Hair follicular keratinocyte (primary cell): ENCODE measurements around the gene BHLHE23. TPM values are rescaled to one million over a fixed set of nuclear protein-coding genes. Genes with fewer than 3 reads are reported as not detected.

Source experiments
- total RNA-seq: library from RNA; depleted of rRNA; stranded (reverse); fragments of >200 nt; gene quantifications from 2 replicates; pipeline ENCODE4 v1.2.3, GENCODE V29; 2015

The BHLHE23 gene
- not detected in 2 replicates for total RNA-seq

DNA sequence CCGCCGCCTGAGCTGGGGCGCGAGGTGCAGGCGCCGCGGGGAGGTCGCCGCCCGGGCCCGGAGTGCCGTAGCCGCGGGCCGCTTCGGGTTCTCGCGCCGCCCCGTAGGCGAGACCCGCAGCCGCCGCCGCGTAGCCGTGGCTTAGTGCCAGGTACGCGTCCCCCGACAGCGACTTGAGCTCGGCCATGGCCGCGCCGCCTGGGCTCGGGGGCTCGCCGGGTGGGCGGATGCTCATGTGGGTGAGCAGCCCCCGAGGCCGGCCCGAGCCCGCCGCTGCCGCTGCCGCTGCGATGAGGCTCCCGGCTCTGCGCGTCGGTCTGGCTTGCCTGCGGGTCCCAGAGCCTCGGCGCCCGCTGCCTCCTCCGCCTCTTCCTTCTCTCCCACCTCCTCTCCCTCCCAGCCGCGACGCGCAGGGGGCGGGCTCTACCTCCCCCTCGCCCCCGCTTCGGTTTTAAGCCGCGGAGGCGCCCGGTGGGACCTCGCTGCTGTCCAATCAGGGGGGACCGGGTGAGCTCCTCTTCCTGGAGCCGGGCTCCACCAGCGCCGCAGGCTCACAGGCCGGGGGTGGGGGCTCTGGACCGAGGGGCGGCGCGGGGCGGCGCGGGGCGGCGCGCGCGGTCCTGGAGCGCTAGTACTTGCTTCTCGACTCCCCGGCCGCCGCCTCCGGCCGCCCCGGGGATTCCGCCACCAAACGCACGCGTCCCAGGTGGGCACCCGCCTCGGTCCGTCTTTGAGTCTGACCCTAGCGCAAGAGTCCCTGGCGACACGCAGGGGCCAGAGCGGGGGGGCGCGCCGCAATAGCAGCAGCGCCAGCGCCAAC lies at the start of gene BHLHE23:
Gene BHLHE23 (minus strand): TSS at position 425 of the 820 bp plus-strand sequence. CDS start 190 bp downstream, at position 235.

Other genes with a start within 250 kb of the BHLHE23 start
- gene MRGBP, start 210.5 kb downstream of the BHLHE23 start, total RNA-seq = 18.4 and 25.6 TPM in 2 replicates
- 35.0 and 36.6 TPM in 2 replicates for gene OGFR, start 202.1 kb downstream of the BHLHE23 start, total RNA-seq
- 6.2 and 6.9 TPM in 2 replicates for gene COL9A3, start 189.9 kb downstream of the BHLHE23 start, total RNA-seq
- gene TCFL5, start 145.1 kb downstream of the BHLHE23 start, total RNA-seq = 13.8 and 15.7 TPM in 2 replicates
- gene DIDO1, start 80.5 kb downstream of the BHLHE23 start, total RNA-seq = 23.4 and 24.3 TPM in 2 replicates
- 22.1 and 28.0 TPM in 2 replicates for gene GID8, start 68.8 kb downstream of the BHLHE23 start, total RNA-seq
- 0.08 and 0.34 TPM in 2 replicates for gene SLC17A9, start 54.3 kb downstream of the BHLHE23 start, total RNA-seq
- gene YTHDF1, start 209.2 kb upstream of the BHLHE23 start, total RNA-seq = 15.5 and 25.0 TPM in 2 replicates
- not detected in 2 replicates for gene BIRC7, start 228.9 kb upstream of the BHLHE23 start, total RNA-seq
- gene NKAIN4, start 247.5 kb upstream of the BHLHE23 start, total RNA-seq = 0.15 and 1.4 TPM in 2 replicates